Erythroblast (primary cell): Measurements from ENCODE around the gene RRH.

Source experiments
- GATA1 ChIP-seq: IDR thresholded peaks from 2 replicates; pipeline ENCODE4 v1.6.1; 2011; ENCODE audit warnings: low read depth, mild to moderate bottlenecking, control low read depth, low read length, moderate library complexity
- POLR2A ChIP-seq: IDR thresholded peaks from 2 replicates; pipeline ENCODE4 v1.6.1; 2011; ENCODE audit warnings: mild to moderate bottlenecking, low read length

GRCh38 chr4:109803924-109804571 is 23.7 kb upstream of the RRH start:
- TF ChIP-seq POLR2A (no peak), GATA1 (no peak)
